Epithelial cell of esophagus (primary cell): ENCODE data around the gene TUBGCP4.

ENCODE experiments used
- DNase-seq: peaks from one replicate; pipeline ENCODE4 v3.0.0; 2010; ENCODE audit warnings: low read depth
- H3K4me3 ChIP-seq: 2 replicates; pipeline ENCODE4 v1.5.1; 2011; ENCODE audit warnings: mild to moderate bottlenecking, low read length, control low read depth
- CTCF ChIP-seq: IDR thresholded peaks from 2 replicates; pipeline ENCODE4 v1.5.1; 2011; ENCODE audit warnings: low read depth, mild to moderate bottlenecking, low read length, control low read depth, inconsistent platforms; ENCODE audit not compliant: insufficient read depth; ENCODE audit errors: missing control alignments

The TUBGCP4 gene

DNA sequence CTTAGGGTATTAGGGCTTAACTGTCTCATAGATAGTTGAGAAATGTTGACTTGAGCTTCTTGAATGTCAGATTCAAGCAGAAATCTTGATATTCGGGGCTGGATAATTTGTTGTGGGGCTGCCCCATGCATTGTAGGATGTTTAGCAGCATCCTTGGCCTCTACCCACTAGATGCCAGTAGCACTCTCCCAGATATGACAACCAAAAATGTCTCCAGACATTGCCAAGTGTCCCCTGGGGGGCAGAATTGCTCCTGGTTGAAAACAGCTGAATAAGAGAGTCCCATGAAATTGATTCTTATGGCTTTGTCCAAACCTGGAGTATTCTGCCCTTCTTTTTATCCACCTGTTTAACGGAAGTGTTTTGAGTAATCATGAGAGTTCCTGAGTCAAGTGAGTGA is 24.6 kb upstream of the TUBGCP4 start:
- no peak for DNase-seq
- H3K4me3 ChIP-seq: no peak overlapping the region
- TF ChIP-seq CTCF: no peak

GRCh38 chr15:43347114-43347513 is 23.8 kb upstream of the TUBGCP4 start:
- no peak overlapping the region for H3K4me3 ChIP-seq
- DNase-seq: no peak
- no peak for TF ChIP-seq CTCF

DNA sequence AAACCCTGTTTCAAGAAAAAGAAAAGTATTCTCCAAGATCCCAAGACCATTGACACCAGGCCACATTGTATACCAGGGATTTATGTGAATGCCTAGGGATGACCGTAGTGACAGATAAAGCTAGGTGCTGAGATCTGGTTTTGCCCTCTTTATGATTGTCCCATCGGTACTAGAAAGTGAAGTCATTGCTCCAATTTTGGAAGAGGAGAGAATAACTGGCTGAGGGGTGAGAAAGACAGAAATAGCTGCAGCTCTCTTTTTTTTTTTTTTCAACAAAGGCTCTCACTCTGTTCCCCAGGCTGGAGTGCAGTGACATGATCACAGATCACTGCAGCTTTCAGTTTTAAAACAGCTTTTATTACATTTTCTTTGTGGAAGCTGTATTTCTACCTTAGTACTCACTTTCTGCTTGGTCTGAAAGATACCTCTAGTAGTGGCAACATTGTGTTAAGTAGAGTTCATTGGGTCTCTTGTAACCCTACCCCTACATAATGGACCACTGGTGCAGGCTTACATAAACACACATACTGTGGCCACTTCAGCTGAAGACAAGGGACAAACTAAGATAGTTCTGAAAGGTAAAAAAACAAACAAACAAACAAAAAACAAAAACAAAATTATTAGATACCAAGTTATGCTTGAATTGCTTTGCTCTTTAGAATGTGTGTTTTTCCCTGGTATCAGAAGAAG is 18.1 kb upstream of the TUBGCP4 start:
- no peak overlapping the region for H3K4me3 ChIP-seq
- TF ChIP-seq CTCF: no peak
- DNase-seq: no peak

GRCh38 chr15:43360821-43361220 is 10.1 kb upstream of the TUBGCP4 start:
- H3K4me3 ChIP-seq: no peak overlapping the region
- no peak for DNase-seq
- TF ChIP-seq CTCF: no peak

DNA sequence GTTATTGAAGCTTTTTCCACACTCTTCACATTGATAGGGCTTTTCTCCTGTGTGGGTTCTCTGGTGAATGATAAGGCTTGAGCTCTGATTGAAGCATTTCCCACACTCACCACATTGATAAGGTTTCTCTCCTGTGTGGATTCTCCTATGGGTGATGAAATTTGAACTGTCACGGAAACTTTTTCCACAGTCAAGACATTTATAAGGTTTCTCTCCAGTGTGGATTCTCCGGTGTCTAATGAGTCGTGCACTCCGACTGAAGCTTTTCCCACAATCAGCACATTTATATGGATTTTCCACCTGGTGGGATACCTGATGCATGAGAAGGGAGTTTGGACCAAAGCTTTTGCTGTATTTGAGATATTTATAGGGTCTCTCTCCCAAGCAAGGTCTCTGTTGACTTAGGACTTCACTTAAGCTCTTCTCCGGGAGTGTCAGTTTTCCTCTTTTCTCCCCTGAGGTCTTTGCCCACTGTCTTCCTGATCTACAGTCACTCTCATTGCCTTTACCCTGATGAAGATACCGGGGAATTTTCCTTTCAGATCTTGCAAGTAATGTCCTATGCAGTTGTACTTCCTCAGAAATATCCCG is 9.5 kb upstream of the TUBGCP4 start:
- TF ChIP-seq CTCF: no peak
- no peak overlapping the region for H3K4me3 ChIP-seq
- no peak for DNase-seq

DNA sequence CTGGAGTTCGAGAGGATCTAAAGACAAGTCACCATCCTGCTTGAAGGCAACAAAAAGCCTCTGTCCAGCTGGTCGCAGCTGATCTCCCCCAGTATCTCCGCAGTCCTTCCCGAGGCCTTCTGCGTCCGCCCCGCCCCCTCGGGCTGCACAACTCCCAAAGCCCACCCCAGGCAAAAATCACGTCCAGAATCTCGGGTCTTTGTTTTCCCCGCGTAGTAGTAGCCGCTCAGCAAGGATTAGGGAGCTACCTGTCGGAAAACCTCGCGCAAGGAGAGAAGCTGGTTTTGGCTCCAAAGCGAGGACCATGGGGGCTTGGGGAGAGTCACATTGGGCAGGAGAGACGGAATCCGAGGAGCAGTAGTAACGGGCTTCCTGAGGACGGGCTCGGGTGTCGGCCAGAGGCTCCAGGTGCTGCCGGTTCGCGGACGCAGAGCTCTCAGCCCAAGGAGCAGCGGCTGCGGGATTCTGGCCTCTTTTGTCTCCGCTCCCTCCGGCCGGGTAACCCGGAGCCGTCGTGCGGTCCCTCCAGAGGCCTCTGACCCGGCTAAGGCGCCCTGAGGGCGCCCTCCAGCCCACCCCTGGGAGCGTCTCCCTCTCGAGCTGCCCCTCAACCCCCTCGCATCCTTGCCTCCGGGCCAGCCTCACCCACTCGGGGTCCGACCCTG is 459 bp upstream of the TUBGCP4 start:
- DNase-seq: peak; percentile 20

More for the DNA sequence above, 459 bp upstream of the TUBGCP4 start:
- TF ChIP-seq CTCF: no peak
- H3K4me3 ChIP-seq: peak overlapping the region; percentile 83
